UCSD-AML1 (cell line): ENCODE results near the gene PNKP.

Experiments
- DNase-seq: peaks from one replicate; lab custom pipeline; 2025; ENCODE audit not compliant: unreplicated experiment; lab: John Stamatoyannopoulos, UW

Gene PNKP

GRCh38 chr19:49847731-49848696 lies 19.4 kb downstream of the PNKP start:
- DNase-seq, result no peak

DNA sequence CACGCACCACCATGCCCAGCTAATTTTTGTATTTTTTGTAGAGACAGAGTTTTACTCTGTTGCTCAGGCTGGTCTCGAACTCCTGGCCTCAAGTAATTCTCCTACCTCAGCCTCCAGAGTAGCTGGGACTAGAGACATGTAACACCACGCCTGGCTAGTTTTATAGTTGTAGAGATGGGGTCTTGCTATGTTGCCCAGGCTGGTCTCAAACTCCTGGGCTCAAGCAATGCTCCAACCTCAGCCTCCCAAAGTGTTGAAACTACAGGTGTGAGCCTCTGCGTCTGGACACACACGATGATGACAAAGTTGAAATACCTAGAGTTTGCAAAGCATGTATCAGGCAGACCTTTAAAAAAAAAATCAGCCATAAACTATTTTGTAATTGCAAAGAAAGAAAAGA lies 21.0 kb downstream of the PNKP start:
- DNase-seq, result no peak

GRCh38 chr19:49845414-49845813 lies 22.0 kb downstream of the PNKP start:
- no peak for DNase-seq

- no peak for DNase-seq
Measured at GRCh38 chr19:49844138-49845095, 23.0 kb downstream of the PNKP start.

GRCh38 chr19:49843265-49843664 lies 24.1 kb downstream of the PNKP start:
- no peak for DNase-seq

- DNase-seq, result no peak
Measured at GRCh38 chr19:49840736-49841249, 26.6 kb downstream of the PNKP start.

GRCh38 chr19:49840321-49840720 lies 27.1 kb downstream of the PNKP start:
- no peak for DNase-seq

DNA sequence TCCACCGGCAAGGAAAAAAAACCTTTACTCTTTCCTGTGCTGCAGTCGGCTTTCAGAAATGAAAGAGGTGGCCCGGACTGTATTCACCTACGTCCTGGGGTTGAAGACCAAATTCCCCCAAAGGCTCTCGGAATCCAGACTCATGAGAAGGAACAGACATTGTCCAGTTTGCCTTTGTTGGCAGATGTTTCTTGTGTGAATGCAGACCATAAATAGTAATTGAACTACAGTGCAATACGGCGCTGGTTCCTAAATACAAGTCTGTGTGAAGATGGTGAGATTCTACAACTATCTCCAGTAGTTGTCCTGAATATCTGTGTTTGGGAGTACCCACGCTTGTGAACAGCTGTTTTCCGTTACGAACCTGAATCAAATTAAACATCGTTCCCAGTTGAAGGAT lies 27.7 kb downstream of the PNKP start:
- DNase-seq, result no peak

- no peak for DNase-seq
Measured at GRCh38 chr19:49838885-49839588, 28.3 kb downstream of the PNKP start.

DNA sequence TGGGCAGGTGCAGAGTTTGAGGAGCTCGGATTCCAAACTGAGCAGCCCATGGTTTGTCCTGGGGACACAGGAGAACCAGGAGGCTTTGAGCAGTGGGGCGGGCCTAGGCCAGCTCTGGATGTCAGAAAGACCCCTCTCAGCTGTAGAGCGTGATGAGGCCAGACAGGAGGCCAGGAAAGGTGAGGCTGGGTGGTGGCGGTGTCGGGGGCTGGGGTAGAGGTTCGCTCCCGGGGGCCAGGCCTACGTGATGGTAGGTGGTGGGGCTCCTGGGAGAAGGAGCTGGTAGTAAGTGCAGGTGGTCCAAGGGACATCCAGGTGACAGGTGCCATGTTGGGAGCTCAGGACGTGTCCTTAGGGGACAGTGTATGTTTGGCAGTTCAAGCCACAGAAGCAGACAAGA lies 30.0 kb downstream of the PNKP start:
- DNase-seq, result no peak

- no peak for DNase-seq
Measured at GRCh38 chr19:49837009-49837310, 30.4 kb downstream of the PNKP start.

GRCh38 chr19:49836176-49837008 lies 31.0 kb downstream of the PNKP start:
- DNase-seq, result no peak

DNA sequence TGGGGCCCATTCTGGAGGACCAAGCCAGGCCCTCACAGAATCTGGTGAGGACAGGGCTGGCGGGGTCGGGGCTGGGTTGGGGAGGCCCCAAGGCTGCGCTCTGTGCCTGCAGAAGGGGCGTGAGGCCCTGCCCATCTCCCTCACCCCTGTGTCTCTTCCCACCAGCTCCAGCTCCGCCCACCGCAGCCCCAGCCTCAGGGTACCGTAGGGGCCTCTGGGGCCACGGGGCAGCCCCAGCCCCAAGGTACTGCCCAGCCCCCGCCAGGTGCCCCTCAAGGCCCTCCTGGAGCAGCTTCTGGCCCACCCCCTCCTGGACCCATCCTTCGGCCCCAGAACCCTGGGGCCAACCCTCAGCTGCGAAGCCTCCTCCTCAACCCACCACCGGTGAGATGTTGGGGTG lies 31.8 kb downstream of the PNKP start:
- DNase-seq, result no peak

DNA sequence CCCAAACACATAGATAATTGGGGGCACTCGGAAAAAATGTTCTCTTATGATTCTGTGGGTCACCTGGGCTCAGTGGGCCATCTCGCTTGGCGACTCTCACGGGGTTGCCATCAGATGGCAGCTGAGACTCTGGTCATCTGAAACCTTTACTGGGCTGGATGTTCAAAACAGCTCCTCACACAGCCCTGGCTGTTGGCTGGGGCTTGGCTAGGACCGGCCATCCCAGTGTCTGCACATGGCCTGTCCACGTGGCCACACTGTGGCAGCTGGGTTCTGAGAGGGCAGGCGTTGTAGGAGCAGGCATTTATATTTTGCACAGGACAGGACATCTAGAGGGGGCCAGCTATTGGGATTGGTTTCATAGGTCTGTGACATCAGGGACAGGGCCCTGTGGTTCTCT lies 33.8 kb downstream of the PNKP start:
- DNase-seq, result no peak

DNA sequence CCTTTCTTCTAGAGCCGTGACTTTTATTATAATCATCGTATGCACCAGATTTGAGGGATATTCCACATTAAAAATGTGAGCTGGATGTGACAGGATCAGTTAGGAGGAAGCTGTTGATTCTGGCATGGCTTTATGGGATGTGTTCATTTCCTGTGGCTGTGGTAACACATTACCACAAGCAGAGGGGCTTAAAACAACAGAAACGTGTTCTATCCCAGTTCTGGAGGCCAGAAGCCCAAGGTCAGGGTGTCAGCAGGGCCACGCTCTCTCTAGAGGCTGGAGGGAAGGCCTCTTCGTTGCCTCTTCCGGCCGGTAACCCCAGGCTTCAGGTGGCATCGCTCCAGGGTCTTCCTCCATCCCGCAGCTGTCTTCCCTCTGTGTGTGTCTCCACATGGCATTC lies 34.8 kb downstream of the PNKP start:
- DNase-seq, result no peak

DNA sequence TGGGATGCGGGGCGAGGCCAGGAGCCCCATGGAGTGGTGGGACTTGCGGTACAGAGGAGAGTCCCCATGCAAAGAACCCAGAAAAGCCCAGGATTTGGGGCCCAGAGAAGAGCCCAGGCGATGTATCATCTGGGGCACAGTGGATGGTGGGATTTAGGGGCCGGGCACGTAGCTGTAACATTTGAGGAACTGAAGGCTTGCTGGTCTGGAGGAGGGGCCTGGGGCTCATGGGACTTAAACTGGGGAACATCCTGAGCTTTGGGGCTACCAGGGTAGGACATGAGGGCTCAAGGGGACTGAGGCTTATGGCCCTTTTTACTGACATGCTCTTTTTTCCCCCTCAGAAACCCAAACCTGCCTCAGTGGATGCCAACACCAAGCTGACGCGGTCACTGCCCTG lies 35.8 kb downstream of the PNKP start:
- no peak for DNase-seq

- no peak for DNase-seq
Measured at GRCh38 chr19:49830766-49831165, 36.6 kb downstream of the PNKP start.

GRCh38 chr19:49829721-49830120 lies 37.7 kb downstream of the PNKP start:
- no peak for DNase-seq

- DNase-seq, result no peak
Measured at GRCh38 chr19:49829200-49829599, 38.2 kb downstream of the PNKP start.

GRCh38 chr19:49827034-49827433 lies 40.3 kb downstream of the PNKP start:
- DNase-seq, result no peak
